Duodenal mucosa (tissue), 2 donors: Measurements from ENCODE around the gene NFKBIA.

Source experiments
- H3K27ac ChIP-seq: one replicate; pipeline ENCODE4 v1.7.0; 2013; ENCODE audit warnings: low read depth, low read length
- H3K27me3 ChIP-seq, 2 donors: one replicate each; pipeline ENCODE4 v1.7.0; 2013; ENCODE audit warnings: low read length in 2 of 2, control low read depth in 1 of 2; ENCODE audit not compliant: insufficient read depth in 2 of 2, control insufficient read depth in 1 of 2
- H3K36me3 ChIP-seq, 2 donors: one replicate each; pipeline ENCODE4 v1.7.0; 2013; ENCODE audit warnings: low read length in 2 of 2, control low read depth in 1 of 2; ENCODE audit not compliant: insufficient read depth in 2 of 2, control insufficient read depth in 1 of 2
- H3K4me1 ChIP-seq, 2 donors: one replicate each; pipeline ENCODE4 v1.7.0; 2013; ENCODE audit warnings: low read length in 2 of 2, control low read depth in 1 of 2; ENCODE audit not compliant: insufficient read depth in 2 of 2, control insufficient read depth in 1 of 2
- H3K4me3 ChIP-seq, 2 donors: one replicate each; pipeline ENCODE4 v1.7.0; 2013; ENCODE audit warnings: low read length in 2 of 2, low read depth in 1 of 2
- H3K9ac ChIP-seq, 2 donors: one replicate each; pipeline ENCODE4 v1.7.0; 2013; ENCODE audit warnings: low read length in 2 of 2, low read depth in 1 of 2
- H3K9me3 ChIP-seq, 2 donors: one replicate each; pipeline ENCODE4 v1.7.0; 2013; ENCODE audit warnings: low read length in 2 of 2, control low read depth in 1 of 2; ENCODE audit not compliant: control insufficient read depth in 1 of 2

Gene NFKBIA

DNA sequence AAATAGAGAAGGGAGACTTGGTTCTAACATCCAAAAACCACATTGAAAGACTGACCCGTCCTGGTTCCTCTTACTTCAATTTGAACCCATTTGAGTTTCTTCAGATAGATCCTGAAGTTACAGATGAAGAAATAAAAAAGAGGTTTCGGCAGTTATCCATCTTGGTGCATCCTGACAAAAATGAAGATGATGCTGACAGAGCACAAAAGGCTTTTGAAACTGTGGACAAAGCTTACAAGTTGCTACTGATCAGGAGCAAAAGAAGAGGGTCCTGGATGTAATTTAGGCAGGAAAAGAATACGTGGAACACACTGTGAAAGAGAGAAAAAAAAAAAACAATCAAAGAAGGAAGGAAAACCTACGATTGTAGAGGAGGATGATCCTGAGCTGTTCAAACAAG lies 25.4 kb upstream of the NFKBIA start:
- Histone ChIP-seq H3K27me3 (no peaks in the 10 kb centered on the region), H3K4me1 (no peaks in the 10 kb centered on the region), H3K36me3 (no peaks in the 10 kb centered on the region), H3K4me3 (no peak overlapping the region), H3K9ac (no peak overlapping the region), H3K9me3 (no peaks in the 10 kb centered on the region), H3K27ac (no peak overlapping the region)

DNA sequence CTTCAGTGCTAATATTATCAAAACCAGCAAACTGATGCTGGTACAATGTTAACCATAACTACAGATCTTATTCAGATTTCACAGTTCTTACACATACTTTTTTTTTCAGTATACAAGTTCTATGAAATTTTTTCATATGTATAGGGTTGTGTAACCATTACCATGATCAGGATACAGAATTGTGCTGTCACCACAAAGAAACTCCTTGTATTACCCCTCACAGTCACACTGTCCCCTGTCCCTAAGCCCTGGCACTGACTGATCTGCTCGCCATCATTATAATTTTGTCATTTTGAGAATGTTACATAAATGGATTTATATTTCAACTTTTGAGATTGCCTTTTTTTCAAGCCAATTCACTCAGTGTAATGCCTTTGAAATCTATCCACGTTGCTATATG lies 21.3 kb upstream of the NFKBIA start:
- no peaks in the 10 kb centered on the region for H3K9me3 ChIP-seq
- H3K27me3 ChIP-seq, result no peaks in the 10 kb centered on the region
- H3K4me1 ChIP-seq, result no peaks in the 10 kb centered on the region
- H3K36me3 ChIP-seq, result no peaks in the 10 kb centered on the region
- H3K9ac ChIP-seq, result no peak overlapping the region
- H3K27ac ChIP-seq, result no peak overlapping the region
- no peak overlapping the region for H3K4me3 ChIP-seq

DNA sequence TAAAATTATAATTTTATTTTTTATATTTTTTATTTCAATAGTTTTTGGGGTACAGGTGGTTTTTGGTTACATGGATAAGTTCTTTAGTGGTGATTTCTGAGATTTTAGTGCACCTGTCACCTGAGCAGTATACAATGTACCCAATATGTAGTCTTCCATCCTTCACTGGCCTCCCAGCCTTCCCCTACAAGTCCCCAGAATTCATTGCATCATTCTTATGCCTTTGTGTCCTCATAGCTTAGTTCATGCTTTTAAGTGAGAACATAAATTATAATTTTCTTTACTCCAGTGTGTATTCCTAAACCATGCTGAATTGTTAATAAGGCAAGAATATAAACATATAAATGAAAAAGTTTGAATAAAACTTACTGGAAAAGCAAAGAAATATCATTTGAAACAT lies 19.1 kb upstream of the NFKBIA start:
- Histone ChIP-seq H3K4me1 (no peaks in the 10 kb centered on the region), H3K27ac (no peak overlapping the region), H3K4me3 (no peak overlapping the region)

DNA sequence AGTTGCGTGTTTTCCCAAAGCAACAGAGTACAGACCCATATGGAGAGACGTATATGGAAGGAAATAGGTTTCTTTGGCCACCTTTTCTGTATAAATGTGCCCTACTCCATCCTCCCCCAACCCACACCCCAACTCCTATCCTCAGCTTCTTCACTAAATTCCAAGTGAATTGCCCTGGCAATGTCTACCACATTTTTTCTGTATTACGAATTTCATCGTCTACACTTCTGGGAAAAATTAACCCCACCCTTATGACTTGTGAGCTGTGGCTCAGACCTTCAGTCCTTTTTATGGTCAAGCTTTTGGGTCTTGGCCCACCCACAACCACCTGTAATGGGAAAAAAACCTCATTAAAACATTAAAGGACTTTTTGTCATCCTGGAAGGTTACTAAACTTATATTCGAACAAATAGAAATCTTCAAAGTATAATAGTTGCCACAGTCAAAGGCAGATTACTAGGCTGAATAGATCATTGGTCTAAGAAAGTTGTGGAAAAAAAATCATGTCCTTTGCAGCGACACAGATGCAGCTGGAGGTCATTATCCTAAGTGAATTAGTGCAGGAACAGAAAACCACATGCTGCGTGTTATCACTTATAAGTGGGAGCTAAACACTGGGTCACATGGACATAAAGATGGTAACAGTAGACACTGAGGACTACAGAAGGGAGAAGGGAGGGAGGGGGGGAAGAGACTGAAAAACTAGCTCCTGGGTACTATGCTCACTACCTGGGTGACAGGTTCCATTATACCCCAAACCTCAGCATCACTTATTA lies 15.7 kb upstream of the NFKBIA start:
- Histone ChIP-seq H3K4me3 (no peak overlapping the region), H3K27ac (no peak overlapping the region), H3K27me3 (no peaks in the 10 kb centered on the region), H3K9me3 (no peaks in the 10 kb centered on the region), H3K4me1 (no peaks in the 10 kb centered on the region), H3K36me3 (no peaks in the 10 kb centered on the region), H3K9ac (no peak overlapping the region)

More for the DNA sequence above, 19.1 kb upstream of the NFKBIA start:
- Histone ChIP-seq H3K27me3 (no peaks in the 10 kb centered on the region), H3K36me3 (no peaks in the 10 kb centered on the region), H3K9me3 (no peaks in the 10 kb centered on the region), H3K9ac (no peak overlapping the region)

DNA sequence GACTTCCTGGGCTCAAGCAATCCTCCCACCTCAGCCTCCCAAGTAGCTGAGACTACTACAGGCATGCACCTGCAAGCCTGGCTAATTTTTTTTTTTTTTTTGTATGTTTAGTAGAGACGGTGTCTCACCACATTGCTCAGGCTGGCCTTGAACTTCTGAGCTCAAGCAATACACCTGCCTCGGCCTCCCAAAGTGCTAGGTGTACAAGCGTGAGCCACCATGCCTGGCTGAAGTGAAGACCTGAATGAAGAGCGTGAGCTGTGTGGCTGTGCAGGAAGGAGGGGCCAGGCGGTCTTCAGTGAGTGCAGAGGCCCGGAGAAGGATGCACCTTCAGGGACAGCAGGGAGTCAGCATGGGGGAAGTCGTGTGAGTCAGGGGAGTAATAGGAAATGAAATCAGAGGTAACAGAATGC lies 14.9 kb upstream of the NFKBIA start:
- Histone ChIP-seq H3K9me3 (no peaks in the 10 kb centered on the region), H3K36me3 (no peaks in the 10 kb centered on the region), H3K4me3 (no peak overlapping the region), H3K27ac (no peak overlapping the region), H3K27me3 (no peaks in the 10 kb centered on the region), H3K9ac (no peak overlapping the region), H3K4me1 (no peaks in the 10 kb centered on the region)

DNA sequence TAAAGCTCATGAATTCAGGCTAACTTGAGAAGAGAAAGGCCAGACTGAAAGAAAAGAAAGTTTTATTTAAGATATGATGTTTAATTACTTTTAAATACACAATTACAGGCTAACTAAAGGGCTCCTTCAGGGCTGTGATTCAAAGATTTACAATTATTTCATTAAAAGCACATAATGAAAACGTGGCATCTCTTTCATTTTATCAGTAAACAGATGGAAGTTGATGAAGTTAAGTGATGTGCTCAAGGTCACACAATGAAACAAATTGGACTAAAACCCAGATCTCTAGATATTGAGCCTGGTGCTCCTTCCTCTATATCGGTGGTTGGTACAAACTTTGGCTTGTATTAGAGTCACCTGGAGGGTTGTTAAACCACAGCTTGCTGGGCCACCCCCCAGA lies 13.5 kb upstream of the NFKBIA start:
- Histone ChIP-seq H3K9me3 (no peaks in the 10 kb centered on the region), H3K9ac (no peak overlapping the region), H3K27ac (no peak overlapping the region), H3K27me3 (no peaks in the 10 kb centered on the region), H3K4me1 (no peaks in the 10 kb centered on the region), H3K36me3 (no peaks in the 10 kb centered on the region), H3K4me3 (no peak overlapping the region)

DNA sequence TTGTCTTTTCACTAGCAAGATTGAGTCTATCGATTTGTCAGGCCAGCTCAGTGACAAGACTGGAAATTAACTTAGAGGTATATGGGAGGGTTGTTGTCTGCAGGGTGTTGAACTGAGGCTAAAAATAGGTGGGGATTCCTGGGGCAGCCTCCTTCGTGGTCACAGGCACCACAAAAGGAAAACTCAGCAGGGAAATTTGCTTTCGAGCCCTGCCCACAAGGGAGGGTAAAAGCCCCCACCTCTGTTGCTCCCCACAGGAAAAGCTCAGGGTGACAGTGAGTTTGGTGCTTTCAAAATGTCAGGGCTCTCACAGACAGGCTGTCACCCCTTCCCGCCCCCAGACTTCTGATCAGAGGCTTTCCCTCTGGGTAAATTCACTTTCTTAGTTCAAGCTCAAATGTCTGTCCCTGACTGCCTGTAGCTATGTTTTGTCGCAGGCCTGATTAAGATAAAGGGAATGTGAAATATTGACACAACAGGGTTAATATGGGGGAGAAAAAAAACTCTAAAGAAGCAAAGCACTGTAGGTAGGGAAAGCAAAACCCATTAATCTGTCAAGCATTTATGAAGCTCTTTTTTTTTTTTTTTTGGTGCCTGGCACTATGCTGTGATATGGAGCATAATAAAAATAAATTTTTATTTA lies 11.7 kb upstream of the NFKBIA start:
- H3K4me1 ChIP-seq, result no peaks in the 10 kb centered on the region
- no peak overlapping the region for H3K4me3 ChIP-seq
- H3K36me3 ChIP-seq, result no peaks in the 10 kb centered on the region
- no peaks in the 10 kb centered on the region for H3K27me3 ChIP-seq
- no peak overlapping the region for H3K9ac ChIP-seq
- H3K9me3 ChIP-seq, result no peaks in the 10 kb centered on the region
- H3K27ac ChIP-seq, result no peak overlapping the region

DNA sequence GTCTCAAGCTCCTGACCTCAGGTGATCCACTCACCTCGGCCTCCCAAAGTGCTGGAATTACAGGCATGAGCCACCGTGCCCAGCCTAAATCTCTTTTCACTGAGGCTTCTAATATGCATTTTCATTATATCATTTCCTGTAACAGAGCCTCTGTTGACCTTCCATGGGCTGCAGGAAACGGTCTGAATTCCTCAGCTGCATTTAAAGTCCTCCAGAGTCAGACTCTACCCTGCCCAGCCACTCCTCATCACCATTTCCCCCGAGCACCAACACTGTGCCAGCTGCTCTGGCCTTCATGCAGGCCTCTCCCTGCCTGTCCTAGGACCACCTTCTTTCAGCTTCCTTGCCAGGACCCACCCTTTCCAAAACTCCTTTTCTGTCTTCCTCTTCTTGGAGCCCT lies 9.8 kb upstream of the NFKBIA start:
- no peak overlapping the region for H3K9ac ChIP-seq
- H3K9me3 ChIP-seq, result no peaks in the 10 kb centered on the region
- H3K27ac ChIP-seq, result no peak overlapping the region
- H3K36me3 ChIP-seq, result no peaks in the 10 kb centered on the region
- H3K4me1 ChIP-seq, result no peaks in the 10 kb centered on the region
- H3K4me3 ChIP-seq, result no peak overlapping the region
- no peaks in the 10 kb centered on the region for H3K27me3 ChIP-seq

DNA sequence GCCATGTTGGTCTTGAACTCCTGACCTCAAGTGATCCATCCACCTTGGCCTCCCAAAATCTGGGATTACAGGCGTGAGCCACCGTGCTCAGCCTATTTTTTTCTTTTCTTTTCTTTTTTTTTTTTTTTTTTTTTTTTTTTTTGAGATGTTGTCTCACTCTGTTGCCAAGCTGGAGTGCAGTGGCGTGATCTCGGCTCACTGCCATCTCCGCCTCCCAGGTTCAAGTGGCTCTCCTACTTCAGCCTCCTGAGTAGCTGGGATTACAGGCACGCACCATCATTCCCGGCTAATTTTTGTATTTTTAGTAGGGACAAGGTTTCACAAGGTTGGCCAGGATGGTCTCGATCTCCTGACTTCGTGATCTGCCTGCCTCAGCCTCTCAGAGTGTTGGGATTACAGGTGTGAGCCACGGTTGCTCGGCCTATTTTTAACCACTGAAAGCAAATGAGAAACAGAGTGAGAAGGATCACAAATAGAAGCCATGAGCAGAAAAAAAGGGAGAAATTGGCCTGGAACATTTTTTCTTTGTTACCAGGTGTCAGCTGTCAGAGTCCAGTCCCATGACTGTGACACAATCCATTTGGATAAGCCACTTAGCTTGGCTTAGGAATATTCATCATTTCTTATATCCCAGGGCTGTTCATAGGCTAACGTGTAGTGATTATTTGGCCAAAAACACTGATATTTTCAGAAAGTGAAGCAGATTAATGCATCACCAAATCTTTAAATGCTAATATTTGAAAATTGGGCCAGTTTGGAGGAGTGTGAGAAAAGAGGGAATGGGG lies 7.9 kb upstream of the NFKBIA start:
- H3K27me3 ChIP-seq, result no peaks in the 10 kb centered on the region
- H3K9me3 ChIP-seq, result no peaks in the 10 kb centered on the region
- H3K4me3 ChIP-seq, result no peak overlapping the region
- H3K27ac ChIP-seq, result no peak overlapping the region
- H3K36me3 ChIP-seq, result no peaks in the 10 kb centered on the region
- no peaks in the 10 kb centered on the region for H3K4me1 ChIP-seq
- H3K9ac ChIP-seq, result peak overlapping the region in 1 of 2 donors; percentile 0

DNA sequence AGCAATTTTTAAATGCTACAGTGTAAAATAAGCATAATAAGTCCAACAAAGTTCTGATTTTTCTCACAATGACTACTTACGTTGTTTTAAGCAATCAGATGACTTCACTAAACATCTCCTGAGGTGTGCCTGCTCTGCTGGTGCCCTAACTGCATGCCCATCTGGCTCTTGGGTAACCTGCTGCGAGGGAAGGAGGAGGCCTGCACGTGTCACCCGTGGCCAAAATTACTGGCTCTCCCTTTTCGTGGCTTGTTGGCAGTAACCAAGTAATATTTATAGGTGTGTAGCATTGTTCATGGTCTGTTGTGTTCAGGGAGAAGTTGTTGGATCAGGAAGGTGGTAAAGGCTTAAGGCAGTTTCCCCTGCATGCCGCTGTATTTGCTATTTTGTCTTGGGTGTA lies 6.3 kb upstream of the NFKBIA start:
- Histone ChIP-seq H3K4me1 (peaks cover 9 to 10% of the 10 kb centered on the region in 2 donors), H3K36me3 (no peaks in the 10 kb centered on the region), H3K9ac (no peak overlapping the region), H3K9me3 (no peaks in the 10 kb centered on the region), H3K27me3 (no peaks in the 10 kb centered on the region), H3K27ac (no peak overlapping the region), H3K4me3 (no peak overlapping the region)
